DND-41 (cell line): ENCODE results near the gene CLCN7.

ENCODE experiments used
- ATAC-seq: fragments of 200-7000 bp; cut with Tn5 transposase; 3 replicates; pipeline ENCODE4 v1.9.1; 2021; ENCODE audit warnings: low read depth; ENCODE audit not compliant: insufficient read depth
- DNase-seq: peaks from one replicate; pipeline ENCODE4 v3.0.0-alpha.2; 2020
- H2AFZ ChIP-seq: 2 replicates; pipeline ENCODE4 v1.6.0; 2012; ENCODE audit warnings: low read depth, low read length
- H3K27ac ChIP-seq: 2 replicates; pipeline ENCODE4 v1.5.1; 2012; ENCODE audit warnings: low read length, inconsistent platforms
- H3K27me3 ChIP-seq: fragments of 200-600 bp; sonication (generic); 2 replicates; pipeline ENCODE4 v1.6.0; 2012; ENCODE audit warnings: low read length, mild to moderate bottlenecking, inconsistent platforms; ENCODE audit not compliant: insufficient read depth, poor library complexity
- H3K36me3 ChIP-seq: 2 replicates; pipeline ENCODE4 v1.5.1; 2012; ENCODE audit warnings: low read length, inconsistent platforms; ENCODE audit not compliant: insufficient read depth
- H3K4me1 ChIP-seq: 2 replicates; pipeline ENCODE4 v1.5.1; 2012; ENCODE audit warnings: mild to moderate bottlenecking, low read length; ENCODE audit not compliant: insufficient read depth
- H3K4me2 ChIP-seq: 2 replicates; pipeline ENCODE4 v1.6.0; 2012; ENCODE audit warnings: mild to moderate bottlenecking, moderate library complexity, low read length, inconsistent platforms; ENCODE audit not compliant: insufficient read depth
- H3K4me3 ChIP-seq, 2 experiments: fragments of 200-600 bp in 1 of 2; shearing (Covaris generic) in 1 of 2; 2 replicates each; pipeline ENCODE4 v1.5.1; 2012 to 2016; ENCODE audit warnings: inconsistent platforms in 2 of 2, low read length in 2 of 2, mild to moderate bottlenecking in 2 of 2, low read depth in 1 of 2, moderate library complexity in 1 of 2
- H3K79me2 ChIP-seq: 2 replicates; pipeline ENCODE4 v1.6.0; 2012; ENCODE audit warnings: low read length, inconsistent platforms; ENCODE audit not compliant: insufficient read depth
- H3K9ac ChIP-seq: 2 replicates; pipeline ENCODE4 v1.6.0; 2012; ENCODE audit warnings: low read depth, mild to moderate bottlenecking, inconsistent platforms, low read length, moderate library complexity
- H3K9me3 ChIP-seq: 2 replicates; pipeline ENCODE4 v1.5.1; 2012; ENCODE audit warnings: low read length, moderate library complexity, mild to moderate bottlenecking, inconsistent platforms; ENCODE audit not compliant: insufficient read depth, severe bottlenecking
- H4K20me1 ChIP-seq: 2 replicates; pipeline ENCODE4 v1.6.0; 2012; ENCODE audit warnings: low read length; ENCODE audit not compliant: insufficient read depth
- EZH2 ChIP-seq: IDR thresholded peaks from 3 replicates; pipeline ENCODE4 v1.6.1; 2012; ENCODE audit warnings: borderline replicate concordance, low read depth, mild to moderate bottlenecking, moderate library complexity, low read length, inconsistent platforms; ENCODE audit not compliant: severe bottlenecking
- TF ChIP-seq, protein P1 (sequence below): IDR thresholded peaks from 2 replicates; pipeline ENCODE4 v1.5.1; 2012; ENCODE audit warnings: borderline replicate concordance, low read length, moderate library complexity, mild to moderate bottlenecking; ENCODE audit not compliant: poor library complexity, severe bottlenecking; ENCODE audit errors: extremely low read depth

Gene CLCN7

GRCh38 chr16:1398826-1399581 is 75.8 kb downstream of the CLCN7 start:
- H3K9ac ChIP-seq: no peak overlapping the region
- peaks cover 15% of the 10 kb centered on the region for H4K20me1 ChIP-seq
- no peaks in the 10 kb centered on the region for H3K9me3 ChIP-seq
- peaks cover 53% of the 10 kb centered on the region for H3K36me3 ChIP-seq
- H3K27me3 ChIP-seq: no peaks in the 10 kb centered on the region
- no peak for TF ChIP-seq EZH2
- H3K4me1 ChIP-seq: no peaks in the 10 kb centered on the region
- no peak overlapping the region for H3K4me3 ChIP-seq
- H3K27ac ChIP-seq: no peak overlapping the region
- H2AFZ ChIP-seq: no peak overlapping the region
- no peak for ATAC-seq
- no peak overlapping the region for H3K4me2 ChIP-seq
- no peak for DNase-seq
- peaks cover 10% of the 10 kb centered on the region; the same call in 1 of the 2 replicates for H3K79me2 ChIP-seq

DNA sequence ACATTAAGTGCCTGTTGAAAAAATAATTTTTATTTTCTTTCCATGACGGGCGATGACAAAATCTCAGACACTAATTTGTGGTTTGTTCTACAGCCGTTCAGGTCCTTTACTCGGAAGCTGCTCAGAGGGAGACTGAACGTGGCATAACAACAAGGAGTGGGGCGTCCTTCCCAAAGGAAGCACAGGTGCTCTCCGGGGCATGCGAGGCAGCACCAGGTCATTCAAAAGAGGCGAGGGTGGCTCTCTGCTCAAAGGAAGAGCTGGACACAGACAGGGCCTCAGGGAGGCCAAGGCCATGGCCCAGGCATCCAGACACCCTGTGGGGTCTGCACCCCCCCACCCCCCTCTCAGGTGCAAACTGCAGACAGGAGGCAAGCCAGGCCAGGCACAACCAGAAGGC is 76.5 kb downstream of the CLCN7 start:
- Histone ChIP-seq H3K27me3 (no peaks in the 10 kb centered on the region), H4K20me1 (peaks cover 8% of the 10 kb centered on the region), H3K4me2 (no peak overlapping the region), H3K9ac (no peak overlapping the region), H3K79me2 (peaks cover 4% of the 10 kb centered on the region; the same call in 1 of the 2 replicates), H2AFZ (no peak overlapping the region), H3K4me1 (no peaks in the 10 kb centered on the region), H3K4me3 (no peak overlapping the region), H3K36me3 (peaks cover 53% of the 10 kb centered on the region), H3K9me3 (no peaks in the 10 kb centered on the region), H3K27ac (no peak overlapping the region)
- TF ChIP-seq EZH2: no peak
- TF ChIP-seq, protein P1, sequence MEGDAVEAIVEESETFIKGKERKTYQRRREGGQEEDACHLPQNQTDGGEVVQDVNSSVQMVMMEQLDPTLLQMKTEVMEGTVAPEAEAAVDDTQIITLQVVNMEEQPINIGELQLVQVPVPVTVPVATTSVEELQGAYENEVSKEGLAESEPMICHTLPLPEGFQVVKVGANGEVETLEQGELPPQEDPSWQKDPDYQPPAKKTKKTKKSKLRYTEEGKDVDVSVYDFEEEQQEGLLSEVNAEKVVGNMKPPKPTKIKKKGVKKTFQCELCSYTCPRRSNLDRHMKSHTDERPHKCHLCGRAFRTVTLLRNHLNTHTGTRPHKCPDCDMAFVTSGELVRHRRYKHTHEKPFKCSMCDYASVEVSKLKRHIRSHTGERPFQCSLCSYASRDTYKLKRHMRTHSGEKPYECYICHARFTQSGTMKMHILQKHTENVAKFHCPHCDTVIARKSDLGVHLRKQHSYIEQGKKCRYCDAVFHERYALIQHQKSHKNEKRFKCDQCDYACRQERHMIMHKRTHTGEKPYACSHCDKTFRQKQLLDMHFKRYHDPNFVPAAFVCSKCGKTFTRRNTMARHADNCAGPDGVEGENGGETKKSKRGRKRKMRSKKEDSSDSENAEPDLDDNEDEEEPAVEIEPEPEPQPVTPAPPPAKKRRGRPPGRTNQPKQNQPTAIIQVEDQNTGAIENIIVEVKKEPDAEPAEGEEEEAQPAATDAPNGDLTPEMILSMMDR: no peak
- ATAC-seq (no peak), DNase-seq (no peak)

DNA sequence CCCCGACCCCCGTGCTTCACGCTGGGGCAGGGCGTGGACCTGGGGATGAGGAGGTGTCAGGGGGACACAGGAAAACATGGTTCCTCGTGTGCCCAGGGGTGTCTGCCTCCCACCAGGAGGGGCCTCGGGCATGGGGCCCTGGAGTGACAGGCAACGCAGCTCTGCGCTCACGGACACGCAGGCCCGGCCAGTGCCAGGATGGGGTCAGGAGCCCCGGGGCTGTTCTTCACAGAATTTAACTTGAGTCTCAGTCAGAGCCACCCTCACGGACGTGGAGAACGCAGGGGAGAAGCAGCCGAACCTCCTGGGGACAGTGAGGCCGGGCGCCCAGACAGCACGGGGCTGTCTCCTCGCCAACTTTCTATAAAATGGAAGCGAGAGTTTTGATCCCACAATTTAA is 77.0 kb downstream of the CLCN7 start:
- Histone ChIP-seq H3K79me2 (no peaks in the 10 kb centered on the region), H3K36me3 (peaks cover 52% of the 10 kb centered on the region), H3K27ac (no peak overlapping the region), H3K4me3 (no peak overlapping the region), H3K9ac (no peak overlapping the region), H4K20me1 (peaks cover 3% of the 10 kb centered on the region; the same call in 1 of the 2 replicates), H3K4me1 (no peaks in the 10 kb centered on the region), H3K27me3 (no peaks in the 10 kb centered on the region), H2AFZ (no peak overlapping the region), H3K4me2 (no peak overlapping the region), H3K9me3 (no peaks in the 10 kb centered on the region)
- ATAC-seq: no peak
- TF ChIP-seq, protein P1: no peak
- TF ChIP-seq EZH2: no peak
- no peak for DNase-seq

- Histone ChIP-seq H2AFZ (no peak overlapping the region), H3K9ac (no peak overlapping the region), H4K20me1 (peaks cover 3% of the 10 kb centered on the region; the same call in 1 of the 2 replicates), H3K4me3 (no peak overlapping the region), H3K9me3 (no peaks in the 10 kb centered on the region), H3K36me3 (peaks cover 46% of the 10 kb centered on the region), H3K4me1 (0 out of 2 replicates have a peak, but pooled peaks cover 3% of the 10 kb centered on the region), H3K27me3 (no peaks in the 10 kb centered on the region), H3K79me2 (no peaks in the 10 kb centered on the region), H3K27ac (no peak overlapping the region), H3K4me2 (no peak overlapping the region)
- DNase-seq (no peak), ATAC-seq (no peak)
- TF ChIP-seq EZH2: no peak
- TF ChIP-seq, protein P1: no peak
These were observed 79.3 kb downstream of the CLCN7 start for GRCh38 chr16:1395444-1396031.
